Lung (tissue), 12 donors: ENCODE data around the gene UGT1A4. TPM values are rescaled to one million over a fixed set of nuclear protein-coding genes. Genes with fewer than 3 reads are reported as not detected.

Experiments used
- ATAC-seq: fragments of 200-7000 bp; cut with Tn5 transposase; one replicate; pipeline ENCODE4 v1.9.1; 2020; ENCODE audit warnings: moderate number of reproducible peaks; ENCODE audit not compliant: insufficient read depth, low FRiP score
- DNase-seq, 3 donors: peaks; one replicate each; pipeline ENCODE4 v3.0.0-alpha.2; 2013 to 2017
- H3K27ac ChIP-seq, 2 donors: one replicate each; pipeline ENCODE4 v1.5.1; 2013; ENCODE audit warnings: mild to moderate bottlenecking in 2 of 2, moderate library complexity in 2 of 2, control low read depth in 1 of 2, inconsistent platforms in 1 of 2, low read depth in 1 of 2, low read length in 1 of 2
- H3K27me3 ChIP-seq, 3 donors: one replicate each; pipeline ENCODE4 v1.5.1; 2013; ENCODE audit warnings: low read length in 2 of 3; ENCODE audit not compliant: control insufficient read depth in 3 of 3, insufficient read depth in 3 of 3
- H3K36me3 ChIP-seq, 4 donors: one replicate each; pipeline ENCODE4 v1.5.1; 2013; ENCODE audit warnings: low read length in 4 of 4, mild to moderate bottlenecking in 1 of 4, moderate library complexity in 1 of 4; ENCODE audit not compliant: control insufficient read depth in 4 of 4, insufficient read depth in 4 of 4
- H3K4me1 ChIP-seq, 5 donors: one replicate each; pipeline ENCODE4 v1.5.1; 2013; ENCODE audit warnings: low read length in 5 of 5, mild to moderate bottlenecking in 2 of 5, moderate library complexity in 1 of 5; ENCODE audit not compliant: control insufficient read depth in 5 of 5, insufficient read depth in 5 of 5
- H3K4me3 ChIP-seq: one replicate; pipeline ENCODE4 v1.5.1; 2013; ENCODE audit warnings: mild to moderate bottlenecking, control low read depth, moderate library complexity
- H3K9ac ChIP-seq, 2 donors: one replicate each; pipeline ENCODE4 v1.5.1; 2013; ENCODE audit warnings: low read length in 2 of 2, control low read depth in 1 of 2; ENCODE audit not compliant: insufficient read depth in 1 of 2
- H3K9me3 ChIP-seq, 4 donors: one replicate each; pipeline ENCODE4 v1.5.1; 2013; ENCODE audit warnings: low read length in 3 of 4, mild to moderate bottlenecking in 1 of 4, moderate library complexity in 1 of 4; ENCODE audit not compliant: control insufficient read depth in 4 of 4, insufficient read depth in 3 of 4
- WGBS, 2 donors: extraction: QIAGEN DNeasy Blood & Tissue Kit; methylation state at CpG; one replicate each; pipeline ENCODE4 v1.1.7; 2013; 5-methylcytosine and 5-hydroxymethylcytosine counted together
- polyA plus RNA-seq, 2 donors: library from polyadenylated mRNA; stranded (reverse); fragments of 200-250 nt; gene quantifications; one replicate each; pipeline ENCODE4 v1.2.1, GENCODE V29; 2013
- total RNA-seq, 2 donors: library from RNA; depleted of rRNA in 1 of 2; stranded (reverse); fragments of >200 nt in 1 of 2; gene quantifications; one replicate each; pipeline ENCODE4 v1.2.1, GENCODE V29; 2014 to 2021
- TF ChIP-seq, protein P1 (sequence below): IDR thresholded peaks from 2 replicates; pipeline ENCODE4 v1.5.1; 2012; ENCODE audit warnings: mild to moderate bottlenecking; ENCODE audit errors: control extremely low read depth, extremely low read depth
- donor health status: control.
- donor health status: control.
- donor health status: Bipolar disorder and iron deficiency.
- donor health status: healthy.
- donor health status: DM: yes; HTN: yes; CAD: no.

Gene UGT1A4
- total and polyA plus RNA-seq, 4 donors: 0.02 to 0.55 (median 0.21) TPM; not detected in 1

GRCh38 chr2:233811087-233811486, 92.6 kb downstream of the UGT1A4 start:
- DNase-seq: no peak
- no peak for ATAC-seq
- WGBS, 2 donors: 69 to 74% methylated on average over 4 of the region's 4 CpGs

DNA sequence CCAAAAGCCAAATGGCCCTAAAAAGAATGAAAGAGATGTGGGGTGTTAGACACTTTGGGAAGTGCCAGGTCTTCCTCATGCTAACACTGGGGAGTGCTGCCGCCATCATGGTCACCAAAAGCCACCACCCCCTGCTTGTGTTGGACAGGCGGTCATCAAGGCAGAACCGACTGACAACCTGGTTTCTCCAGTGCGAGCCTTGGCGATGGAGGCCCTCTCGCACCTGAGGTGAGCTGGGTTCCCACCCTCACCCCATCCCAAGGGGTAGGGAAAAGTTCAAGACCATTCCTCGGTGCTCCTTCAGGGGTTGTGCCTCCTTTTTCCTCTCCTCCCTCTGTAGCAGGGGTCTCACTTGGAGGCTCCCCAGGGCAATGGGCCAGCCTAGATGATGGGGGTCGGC, 93.2 kb downstream of the UGT1A4 start:
- Histone ChIP-seq H3K27me3 (no peaks in the 10 kb centered on the region), H3K4me1 (no peaks in the 10 kb centered on the region), H3K36me3 (no peaks in the 10 kb centered on the region), H3K27ac (no peak overlapping the region), H3K4me3 (no peak overlapping the region), H3K9me3 (peaks cover 0 to 2% (median 0%) of the 10 kb centered on the region in 4 donors), H3K9ac (no peak overlapping the region)
- TF ChIP-seq, protein P1, sequence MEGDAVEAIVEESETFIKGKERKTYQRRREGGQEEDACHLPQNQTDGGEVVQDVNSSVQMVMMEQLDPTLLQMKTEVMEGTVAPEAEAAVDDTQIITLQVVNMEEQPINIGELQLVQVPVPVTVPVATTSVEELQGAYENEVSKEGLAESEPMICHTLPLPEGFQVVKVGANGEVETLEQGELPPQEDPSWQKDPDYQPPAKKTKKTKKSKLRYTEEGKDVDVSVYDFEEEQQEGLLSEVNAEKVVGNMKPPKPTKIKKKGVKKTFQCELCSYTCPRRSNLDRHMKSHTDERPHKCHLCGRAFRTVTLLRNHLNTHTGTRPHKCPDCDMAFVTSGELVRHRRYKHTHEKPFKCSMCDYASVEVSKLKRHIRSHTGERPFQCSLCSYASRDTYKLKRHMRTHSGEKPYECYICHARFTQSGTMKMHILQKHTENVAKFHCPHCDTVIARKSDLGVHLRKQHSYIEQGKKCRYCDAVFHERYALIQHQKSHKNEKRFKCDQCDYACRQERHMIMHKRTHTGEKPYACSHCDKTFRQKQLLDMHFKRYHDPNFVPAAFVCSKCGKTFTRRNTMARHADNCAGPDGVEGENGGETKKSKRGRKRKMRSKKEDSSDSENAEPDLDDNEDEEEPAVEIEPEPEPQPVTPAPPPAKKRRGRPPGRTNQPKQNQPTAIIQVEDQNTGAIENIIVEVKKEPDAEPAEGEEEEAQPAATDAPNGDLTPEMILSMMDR: no peak
- ATAC-seq (no peak), DNase-seq (no peak)
- WGBS, 2 donors: 87 to 96% methylated on average over 8 of the region's 8 CpGs

More at GRCh38 chr2:233811087-233811486, 92.6 kb downstream of the UGT1A4 start:
- peaks cover 0 to 2% (median 0%) of the 10 kb centered on the region in 4 donors for H3K9me3 ChIP-seq
- no peaks in the 10 kb centered on the region for H3K27me3 ChIP-seq
- no peaks in the 10 kb centered on the region for H3K4me1 ChIP-seq
- no peaks in the 10 kb centered on the region for H3K36me3 ChIP-seq
- H3K27ac ChIP-seq: no peak overlapping the region
- TF ChIP-seq, protein P1: no peak
- H3K4me3 ChIP-seq: no peak overlapping the region
- H3K9ac ChIP-seq: no peak overlapping the region

- 85 to 88% methylated on average over 3 of the region's 3 CpGs for WGBS, 2 donors
- DNase-seq (no peak), ATAC-seq (no peak)
- Histone ChIP-seq H3K9ac (no peak overlapping the region), H3K27me3 (no peaks in the 10 kb centered on the region), H3K9me3 (peaks cover 0 to 2% (median 0%) of the 10 kb centered on the region in 4 donors), H3K27ac (no peak overlapping the region), H3K36me3 (no peaks in the 10 kb centered on the region), H3K4me3 (no peak overlapping the region), H3K4me1 (no peaks in the 10 kb centered on the region)
- TF ChIP-seq, protein P1: no peak
These were observed 94.9 kb downstream of the UGT1A4 start for GRCh38 chr2:233813236-233814055.
